PC-3 (cell line): ENCODE data around the gene PML.

Experiments
- CTCF ChIP-seq: fragments of 300-600 bp; sonication (generic); conservative IDR thresholded peaks from 2 replicates; pipeline ENCODE4 v1.5.1; 2017; ENCODE audit warnings: antibody characterized with exemption, low read depth, mild to moderate bottlenecking, low read length
- EZH2 ChIP-seq: fragments of 300-600 bp; sonication (generic); IDR thresholded peaks from one replicate; pipeline ENCODE4 v1.6.1; 2017; ENCODE audit warnings: antibody characterized with exemption, mild to moderate bottlenecking, low read length; ENCODE audit not compliant: unreplicated experiment

DNA sequence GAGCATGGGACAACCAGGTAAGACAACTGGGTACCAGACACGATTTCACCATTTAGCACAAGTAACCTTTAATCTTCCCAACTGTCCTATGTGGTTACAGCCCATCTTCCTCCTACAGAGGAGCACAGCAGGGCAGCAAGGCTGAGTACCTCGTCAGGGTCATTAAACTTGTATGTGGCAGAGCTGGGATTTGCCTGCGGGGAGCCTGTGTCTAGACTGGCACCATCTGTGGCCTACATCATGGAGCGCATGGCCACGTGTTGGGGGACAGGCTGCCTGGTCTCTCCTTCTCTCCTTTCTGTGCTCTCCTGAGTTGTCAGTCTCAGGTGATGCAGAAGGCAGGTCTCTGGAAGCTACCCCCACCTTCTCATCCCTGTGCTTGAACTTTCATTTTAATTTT is 55.6 kb downstream of the PML start:
- TF ChIP-seq CTCF (no peak), EZH2 (no peak)
